B cell (primary cell): ENCODE results near the gene PRSS8. TPM values are rescaled to one million over a fixed set of nuclear protein-coding genes. Genes with fewer than 3 reads are reported as not detected.

Experiments
- ATAC-seq: fragments of 200-7000 bp; cut with Tn5 transposase; one replicate; pipeline ENCODE4 v1.10.0; 2021; ENCODE audit warnings: low read depth, mild to moderate bottlenecking, moderate number of reproducible peaks, moderate library complexity
- CTCF ChIA-PET: fragments of 350-600 bp; sonication (Branson Sonifier 250); formaldehyde crosslinking; loops from one replicate; lab custom pipeline; 2021; ENCODE audit warnings: antibody characterized with exemption, inconsistent platforms; lab: Charles Lee
- POLR2A ChIA-PET: fragments of 350-600 bp; sonication (Branson Sonifier 250); formaldehyde crosslinking; loops from one replicate; lab custom pipeline; 2021; ENCODE audit warnings: antibody characterized with exemption; lab: Charles Lee
- DNase-seq: peaks from one replicate; pipeline ENCODE4 v3.0.0; 2013
- H2AFZ ChIP-seq: 2 replicates; pipeline ENCODE4 v1.6.1; 2012; ENCODE audit warnings: mild to moderate bottlenecking, low read depth, low read length; ENCODE audit not compliant: insufficient read depth, poor library complexity, severe bottlenecking
- H3K27ac ChIP-seq, 2 donors: 1 replicate in 1 of 2; 2 replicates in 1 of 2; pipeline ENCODE4 v1.5.1; 2012 to 2013; ENCODE audit warnings: low read length in 2 of 2, mild to moderate bottlenecking in 2 of 2, moderate library complexity in 1 of 2
- H3K27me3 ChIP-seq, 4 experiments: fragments of 200-600 bp in 1 of 4; sonication (generic) in 1 of 4; replicated peaks in 1 of 4; 1 replicate in 2 of 4; 2 replicates in 2 of 4; pipeline versions ENCODE4 v1.6.1 to v1.7.0; 2013 to 2016; ENCODE audit warnings: low read length in 3 of 4, mild to moderate bottlenecking in 2 of 4, mixed read lengths in 1 of 4, moderate library complexity in 1 of 4; ENCODE audit not compliant: insufficient read depth in 4 of 4, control insufficient read depth in 3 of 4; ENCODE audit errors: control extremely low read depth in 1 of 4
- H3K36me3 ChIP-seq, 2 experiments: replicated peaks in 1 of 2; 1 replicate in 1 of 2; 2 replicates in 1 of 2; pipeline versions ENCODE4 v1.6.1 to v1.7.1; 2013; ENCODE audit warnings: low read length in 1 of 2; ENCODE audit not compliant: insufficient read depth in 2 of 2, control insufficient read depth in 1 of 2; ENCODE audit errors: control extremely low read depth in 1 of 2, extremely low read depth in 1 of 2
- H3K4me1 ChIP-seq, 2 donors: fragments of 200-600 bp in 1 of 2; sonication (generic) in 1 of 2; 1 replicate in 1 of 2; 2 replicates in 1 of 2; pipeline versions ENCODE4 v1.5.1 to v1.6.1; 2013 to 2017; ENCODE audit warnings: low read length in 2 of 2; ENCODE audit not compliant: control insufficient read depth in 2 of 2, insufficient read depth in 2 of 2
- H3K4me2 ChIP-seq: replicated peaks from 2 replicates; pipeline ENCODE3; 2012; ENCODE audit warnings: mild to moderate bottlenecking, low read depth, low read length; ENCODE audit not compliant: poor library complexity, severe bottlenecking
- H3K4me3 ChIP-seq, 5 experiments: fragments of 200-600 bp in 1 of 5; sonication (generic) in 1 of 5; 1 replicate in 3 of 5; 2 replicates in 2 of 5; pipeline versions ENCODE4 v1.5.1 to v1.7.0; 2011 to 2016; ENCODE audit warnings: low read length in 4 of 5, mild to moderate bottlenecking in 4 of 5, low read depth in 2 of 5, control low read depth in 1 of 5, moderate library complexity in 1 of 5; ENCODE audit not compliant: insufficient read depth in 1 of 5; ENCODE audit errors: control extremely low read depth in 1 of 5, extremely low read depth in 1 of 5
- H3K79me2 ChIP-seq: fragments of 200-600 bp; sonication (generic); one replicate; pipeline ENCODE4 v1.6.0; 2016; ENCODE audit warnings: low read length; ENCODE audit not compliant: control insufficient read depth, insufficient read depth
- H3K9ac ChIP-seq: fragments of 200-600 bp; sonication (generic); 2 replicates; pipeline ENCODE4 v1.6.1; 2017; ENCODE audit warnings: mild to moderate bottlenecking, low read length, moderate library complexity
- H3K9me3 ChIP-seq, 3 donors: one replicate each; pipeline versions ENCODE4 v1.6.1 to v1.7.1; 2013; ENCODE audit warnings: low read length in 2 of 3; ENCODE audit not compliant: control insufficient read depth in 2 of 3, insufficient read depth in 1 of 3; ENCODE audit errors: control extremely low read depth in 1 of 3
- H4K20me1 ChIP-seq: 2 replicates; pipeline ENCODE4 v1.6.0; 2012; ENCODE audit warnings: mild to moderate bottlenecking, low read length; ENCODE audit not compliant: insufficient read depth, control insufficient read depth, poor library complexity, severe bottlenecking
- H3K27ac Mint-ChIP-seq: one replicate; pipeline ENCODE4 v1.8.0; 2021; ENCODE audit warnings: mixed read lengths
- H3K27me3 Mint-ChIP-seq: one replicate; pipeline ENCODE4 v1.8.0; 2021; ENCODE audit warnings: mixed read lengths
- H3K4me1 Mint-ChIP-seq: one replicate; pipeline ENCODE4 v1.8.0; 2021; ENCODE audit warnings: mixed read lengths
- H3K4me3 Mint-ChIP-seq: one replicate; pipeline ENCODE4 v1.8.0; 2021; ENCODE audit warnings: mixed read lengths
- H3K9me3 Mint-ChIP-seq: one replicate; pipeline ENCODE4 v1.8.0; 2022; ENCODE audit warnings: mixed read lengths; ENCODE audit not compliant: insufficient read depth
- EZH2 ChIP-seq: IDR thresholded peaks from 2 replicates; pipeline ENCODE4 v1.6.1; 2012; ENCODE audit warnings: borderline replicate concordance, low read depth, mild to moderate bottlenecking, moderate library complexity, low read length; ENCODE audit not compliant: insufficient read depth, poor library complexity, severe bottlenecking
- WGBS: methylation state at CpG from one replicate; pipeline ENCODE4 v1.1.5; 2013; ENCODE audit warnings: missing lambda C conversion rate; ENCODE audit not compliant: insufficient coverage; 5-methylcytosine and 5-hydroxymethylcytosine counted together
- intact Hi-C: fragments of 100-400 bp; cut with micrococcal nuclease; formaldehyde crosslinking; loops from one replicate; pipeline ENCODE4 v1.10.0; 2022
- polyA plus RNA-seq: library from polyadenylated mRNA; depleted of rRNA; stranded (reverse); fragments of >200 nt; gene quantifications from 2 replicates; pipeline ENCODE4 v1.2.3, GENCODE V29; 2012
- total RNA-seq, 2 donors: library from RNA; stranded (reverse); fragments of 120-200 nt in 1 of 2; gene quantifications; 1 replicate in 1 of 2; 2 replicates in 1 of 2; pipeline versions ENCODE4 v1.2.3 to v1.2.4, GENCODE V29; 2013 to 2022
- TF ChIP-seq, protein P1 (sequence below): fragments of 200-600 bp; IDR thresholded peaks from one replicate; pipeline ENCODE4 v1.8.0; 2022; ENCODE audit warnings: antibody characterized with exemption, mild to moderate bottlenecking

The PRSS8 gene
- total and polyA plus RNA-seq, 2 donors (not counting 1 experiment from before 2014, with no cell fraction given): not detected

- intact Hi-C loops: no loop called here
- Histone ChIP-seq H3K4me2 (no peak overlapping the region), H3K4me3 (no peak overlapping the region), H2AFZ (no peak overlapping the region), H3K9ac (no peak overlapping the region), H3K27me3 (no peaks in the 10 kb centered on the region), H3K9me3 (no peaks in the 10 kb centered on the region), H3K27ac (no peak overlapping the region), H3K4me1 (no peaks in the 10 kb centered on the region), H3K36me3 (no peaks in the 10 kb centered on the region), H4K20me1 (no peaks in the 10 kb centered on the region), H3K79me2 (no peaks in the 10 kb centered on the region)
- ATAC-seq (no peak), DNase-seq (no peak)
- ChIA-PET POLR2A (no interaction called here), CTCF (no interaction called here)
- no peaks in the 10 kb centered on the region for H3K27me3 Mint-ChIP-seq
- H3K4me3 Mint-ChIP-seq: no peak overlapping the region
- no peak overlapping the region for H3K27ac Mint-ChIP-seq
- TF ChIP-seq EZH2: no peak
- TF ChIP-seq, protein P1, sequence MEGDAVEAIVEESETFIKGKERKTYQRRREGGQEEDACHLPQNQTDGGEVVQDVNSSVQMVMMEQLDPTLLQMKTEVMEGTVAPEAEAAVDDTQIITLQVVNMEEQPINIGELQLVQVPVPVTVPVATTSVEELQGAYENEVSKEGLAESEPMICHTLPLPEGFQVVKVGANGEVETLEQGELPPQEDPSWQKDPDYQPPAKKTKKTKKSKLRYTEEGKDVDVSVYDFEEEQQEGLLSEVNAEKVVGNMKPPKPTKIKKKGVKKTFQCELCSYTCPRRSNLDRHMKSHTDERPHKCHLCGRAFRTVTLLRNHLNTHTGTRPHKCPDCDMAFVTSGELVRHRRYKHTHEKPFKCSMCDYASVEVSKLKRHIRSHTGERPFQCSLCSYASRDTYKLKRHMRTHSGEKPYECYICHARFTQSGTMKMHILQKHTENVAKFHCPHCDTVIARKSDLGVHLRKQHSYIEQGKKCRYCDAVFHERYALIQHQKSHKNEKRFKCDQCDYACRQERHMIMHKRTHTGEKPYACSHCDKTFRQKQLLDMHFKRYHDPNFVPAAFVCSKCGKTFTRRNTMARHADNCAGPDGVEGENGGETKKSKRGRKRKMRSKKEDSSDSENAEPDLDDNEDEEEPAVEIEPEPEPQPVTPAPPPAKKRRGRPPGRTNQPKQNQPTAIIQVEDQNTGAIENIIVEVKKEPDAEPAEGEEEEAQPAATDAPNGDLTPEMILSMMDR: no peak
- H3K4me1 Mint-ChIP-seq: no peaks in the 10 kb centered on the region
- 100% methylated on average over 1 of the region's 2 CpGs for WGBS
- no peaks in the 10 kb centered on the region for H3K9me3 Mint-ChIP-seq
These were observed 33.3 kb upstream of the PRSS8 start for GRCh38 chr16:31168848-31169247.

- ChIA-PET CTCF (no interaction called here), POLR2A (no interaction called here)
- no peaks in the 10 kb centered on the region for H3K9me3 Mint-ChIP-seq
- DNase-seq: no peak
- H2AFZ ChIP-seq: no peak overlapping the region
- H3K27ac ChIP-seq: no peak overlapping the region
- H3K36me3 ChIP-seq: no peaks in the 10 kb centered on the region
- H3K79me2 ChIP-seq: no peaks in the 10 kb centered on the region
- 92% methylated on average over 8 of the region's 8 CpGs for WGBS
- H3K27ac Mint-ChIP-seq: no peak overlapping the region
- H4K20me1 ChIP-seq: no peaks in the 10 kb centered on the region
- ATAC-seq: no peak
- intact Hi-C loops: no loop called here
- no peaks in the 10 kb centered on the region for H3K9me3 ChIP-seq
- H3K4me2 ChIP-seq: no peak overlapping the region
- no peak overlapping the region for H3K9ac ChIP-seq
- H3K27me3 ChIP-seq: no peaks in the 10 kb centered on the region
- no peaks in the 10 kb centered on the region for H3K4me1 ChIP-seq
- no peak overlapping the region for H3K4me3 Mint-ChIP-seq
- TF ChIP-seq EZH2: no peak
- H3K4me1 Mint-ChIP-seq: no peaks in the 10 kb centered on the region
- no peaks in the 10 kb centered on the region for H3K27me3 Mint-ChIP-seq
- H3K4me3 ChIP-seq: no peak overlapping the region
These were observed 31.8 kb upstream of the PRSS8 start for GRCh38 chr16:31167315-31167714.
